Lower leg skin (tissue), 3 donors: ENCODE data around the gene TSBP1.

ENCODE experiments used
- CTCF ChIP-seq, 3 donors: fragments of 450-650 bp; IDR thresholded peaks; one replicate each; pipeline ENCODE4 v1.5.1; 2016; ENCODE audit warnings: antibody characterized with exemption in 3 of 3, mild to moderate bottlenecking in 3 of 3, moderate library complexity in 2 of 3
- POLR2A ChIP-seq, 2 donors: fragments of 450-650 bp; IDR thresholded peaks; one replicate each; pipeline ENCODE4 v1.6.1; 2016 to 2017; ENCODE audit warnings: antibody characterized with exemption in 2 of 2, mild to moderate bottlenecking in 1 of 2, moderate library complexity in 1 of 2

GRCh38 chr6:32367644-32368043 lies 4.1 kb downstream of the TSBP1 start:
- TF ChIP-seq CTCF (IDR thresholded peaks at IDR 0.05) (no peak), POLR2A (IDR thresholded peaks at IDR 0.05) (no peak)
